HepG2 (cell line): ENCODE results near the gene NCDN. TPM values are rescaled to one million over a fixed set of nuclear protein-coding genes. Genes with fewer than 3 reads are reported as not detected.

Experiments
- DNMT1 ChIP-seq: sonication (generic); formaldehyde crosslinking; IDR thresholded peaks from 2 replicates; pipeline ENCODE4 v1.5.1; 2020; ENCODE audit warnings: mild to moderate bottlenecking, missing genetic modification reagents
- KLF12 ChIP-seq: sonication (generic); formaldehyde crosslinking; IDR thresholded peaks from 2 replicates; pipeline ENCODE4 v1.4.0; 2020; ENCODE audit warnings: missing genetic modification reagents, borderline replicate concordance
- MED8 ChIP-seq: sonication (generic); formaldehyde crosslinking; IDR thresholded peaks from 2 replicates; pipeline ENCODE4 v1.8.1; 2023; ENCODE audit warnings: mild to moderate bottlenecking, missing genetic modification reagents; ENCODE audit not compliant: insufficient replicate concordance
- SMC3 ChIP-seq: IDR thresholded peaks from 2 replicates; pipeline ENCODE4 v1.6.1; 2011; ENCODE audit warnings: low read length, improper control_type of control experiment
- SNAPC2 ChIP-seq: sonication (generic); formaldehyde crosslinking; IDR thresholded peaks from 2 replicates; pipeline ENCODE4 v1.8.1; 2022; ENCODE audit warnings: mild to moderate bottlenecking, missing genetic modification reagents
- XRCC5 ChIP-seq: fragments of 200-400 bp; formaldehyde crosslinking; optimal IDR thresholded peaks from 2 replicates; pipeline ENCODE3; 2017; ENCODE audit warnings: mild to moderate bottlenecking, low read length
- ZNF263 ChIP-seq: sonication (generic); formaldehyde crosslinking; IDR thresholded peaks from 2 replicates; pipeline ENCODE4 v1.4.0; 2020; ENCODE audit warnings: missing genetic modification reagents
- polyA plus RNA-seq, 8 experiments: library from polyadenylated mRNA; depleted of rRNA in 3 of 8; stranded (reverse) in 7 of 8; unstranded in 1 of 8; fragments of >200 nt; fragmentation: Illumina TruSeq in 4 of 8; extraction: Trizol in 4 of 8; gene quantifications; 2 replicates each; pipeline versions ENCODE4 v1.2.1 to v1.2.3, GENCODE V29; 2011 to 2016; ENCODE audit warnings: low read depth in 4 of 8, missing spikeins in 1 of 8, mixed read lengths in 1 of 8; ENCODE audit not compliant: insufficient read depth in 1 of 8
- total RNA-seq, 5 experiments: library from RNA; depleted of rRNA; stranded (reverse); fragments of >200 nt; fragmentation: Illumina TruSeq; extraction: Trizol; gene quantifications; 2 replicates each; pipeline ENCODE4 v1.2.3, GENCODE V29; 2016; ENCODE audit warnings: low read depth in 1 of 5
- TF ChIP-seq, protein P1 (sequence below): sonication (generic); formaldehyde crosslinking; IDR thresholded peaks from 2 replicates; pipeline ENCODE4 v1.4.0; 2020; ENCODE audit warnings: mild to moderate bottlenecking, missing genetic modification reagents
- TF ChIP-seq, protein P2 (sequence below): sonication (generic); formaldehyde crosslinking; IDR thresholded peaks from 2 replicates; pipeline ENCODE4 v1.4.0; 2020; ENCODE audit warnings: missing genetic modification reagents, borderline replicate concordance
- TF ChIP-seq, protein P3 (sequence below): sonication (generic); formaldehyde crosslinking; IDR thresholded peaks from 2 replicates; pipeline ENCODE4 v1.5.0; 2020; ENCODE audit warnings: missing genetic modification reagents, mild to moderate bottlenecking, borderline replicate concordance
- TF ChIP-seq, protein P4 (sequence below): sonication (generic); formaldehyde crosslinking; IDR thresholded peaks from 2 replicates; pipeline ENCODE4 v1.5.1; 2020; ENCODE audit warnings: missing genetic modification reagents, mild to moderate bottlenecking, borderline replicate concordance
- TF ChIP-seq, protein P5 (sequence below): sonication (generic); formaldehyde crosslinking; IDR thresholded peaks from 2 replicates; pipeline ENCODE4 v1.5.0; 2020; ENCODE audit warnings: missing genetic modification reagents, mild to moderate bottlenecking, borderline replicate concordance

Gene NCDN
- total and polyA plus RNA-seq, 2 of the 13 experiments (the other 11 are each of a cell fraction or from before 2014, with no cell fraction given), result 6.6 to 9.3 TPM

DNA sequence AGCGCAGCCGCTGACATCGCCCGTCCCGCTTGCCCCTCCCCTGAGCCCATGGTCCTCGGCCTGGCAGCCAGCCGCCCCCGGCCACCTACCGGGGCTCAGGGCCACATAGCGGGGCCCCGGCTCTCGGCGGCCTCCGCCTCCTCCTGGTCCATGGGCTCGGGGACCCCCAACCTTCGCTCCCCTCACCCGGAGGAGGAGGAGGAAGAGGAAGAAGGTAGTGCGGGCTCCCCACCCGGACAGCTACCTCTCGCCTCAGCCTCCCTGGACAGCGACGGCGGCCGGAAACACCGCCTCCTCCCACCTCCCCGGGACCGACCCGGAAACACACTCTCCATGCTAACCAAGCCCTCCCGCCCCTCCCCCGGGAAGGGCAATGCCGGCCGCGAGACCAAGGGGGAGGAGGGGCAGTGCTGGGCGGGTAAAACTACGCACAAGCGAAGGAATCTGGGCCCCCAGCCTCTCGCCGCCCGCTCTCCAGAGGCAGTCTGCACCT, 435 bp upstream of the NCDN start, which contains the start of gene KIAA0319L (continued):
- TF ChIP-seq, protein P1, sequence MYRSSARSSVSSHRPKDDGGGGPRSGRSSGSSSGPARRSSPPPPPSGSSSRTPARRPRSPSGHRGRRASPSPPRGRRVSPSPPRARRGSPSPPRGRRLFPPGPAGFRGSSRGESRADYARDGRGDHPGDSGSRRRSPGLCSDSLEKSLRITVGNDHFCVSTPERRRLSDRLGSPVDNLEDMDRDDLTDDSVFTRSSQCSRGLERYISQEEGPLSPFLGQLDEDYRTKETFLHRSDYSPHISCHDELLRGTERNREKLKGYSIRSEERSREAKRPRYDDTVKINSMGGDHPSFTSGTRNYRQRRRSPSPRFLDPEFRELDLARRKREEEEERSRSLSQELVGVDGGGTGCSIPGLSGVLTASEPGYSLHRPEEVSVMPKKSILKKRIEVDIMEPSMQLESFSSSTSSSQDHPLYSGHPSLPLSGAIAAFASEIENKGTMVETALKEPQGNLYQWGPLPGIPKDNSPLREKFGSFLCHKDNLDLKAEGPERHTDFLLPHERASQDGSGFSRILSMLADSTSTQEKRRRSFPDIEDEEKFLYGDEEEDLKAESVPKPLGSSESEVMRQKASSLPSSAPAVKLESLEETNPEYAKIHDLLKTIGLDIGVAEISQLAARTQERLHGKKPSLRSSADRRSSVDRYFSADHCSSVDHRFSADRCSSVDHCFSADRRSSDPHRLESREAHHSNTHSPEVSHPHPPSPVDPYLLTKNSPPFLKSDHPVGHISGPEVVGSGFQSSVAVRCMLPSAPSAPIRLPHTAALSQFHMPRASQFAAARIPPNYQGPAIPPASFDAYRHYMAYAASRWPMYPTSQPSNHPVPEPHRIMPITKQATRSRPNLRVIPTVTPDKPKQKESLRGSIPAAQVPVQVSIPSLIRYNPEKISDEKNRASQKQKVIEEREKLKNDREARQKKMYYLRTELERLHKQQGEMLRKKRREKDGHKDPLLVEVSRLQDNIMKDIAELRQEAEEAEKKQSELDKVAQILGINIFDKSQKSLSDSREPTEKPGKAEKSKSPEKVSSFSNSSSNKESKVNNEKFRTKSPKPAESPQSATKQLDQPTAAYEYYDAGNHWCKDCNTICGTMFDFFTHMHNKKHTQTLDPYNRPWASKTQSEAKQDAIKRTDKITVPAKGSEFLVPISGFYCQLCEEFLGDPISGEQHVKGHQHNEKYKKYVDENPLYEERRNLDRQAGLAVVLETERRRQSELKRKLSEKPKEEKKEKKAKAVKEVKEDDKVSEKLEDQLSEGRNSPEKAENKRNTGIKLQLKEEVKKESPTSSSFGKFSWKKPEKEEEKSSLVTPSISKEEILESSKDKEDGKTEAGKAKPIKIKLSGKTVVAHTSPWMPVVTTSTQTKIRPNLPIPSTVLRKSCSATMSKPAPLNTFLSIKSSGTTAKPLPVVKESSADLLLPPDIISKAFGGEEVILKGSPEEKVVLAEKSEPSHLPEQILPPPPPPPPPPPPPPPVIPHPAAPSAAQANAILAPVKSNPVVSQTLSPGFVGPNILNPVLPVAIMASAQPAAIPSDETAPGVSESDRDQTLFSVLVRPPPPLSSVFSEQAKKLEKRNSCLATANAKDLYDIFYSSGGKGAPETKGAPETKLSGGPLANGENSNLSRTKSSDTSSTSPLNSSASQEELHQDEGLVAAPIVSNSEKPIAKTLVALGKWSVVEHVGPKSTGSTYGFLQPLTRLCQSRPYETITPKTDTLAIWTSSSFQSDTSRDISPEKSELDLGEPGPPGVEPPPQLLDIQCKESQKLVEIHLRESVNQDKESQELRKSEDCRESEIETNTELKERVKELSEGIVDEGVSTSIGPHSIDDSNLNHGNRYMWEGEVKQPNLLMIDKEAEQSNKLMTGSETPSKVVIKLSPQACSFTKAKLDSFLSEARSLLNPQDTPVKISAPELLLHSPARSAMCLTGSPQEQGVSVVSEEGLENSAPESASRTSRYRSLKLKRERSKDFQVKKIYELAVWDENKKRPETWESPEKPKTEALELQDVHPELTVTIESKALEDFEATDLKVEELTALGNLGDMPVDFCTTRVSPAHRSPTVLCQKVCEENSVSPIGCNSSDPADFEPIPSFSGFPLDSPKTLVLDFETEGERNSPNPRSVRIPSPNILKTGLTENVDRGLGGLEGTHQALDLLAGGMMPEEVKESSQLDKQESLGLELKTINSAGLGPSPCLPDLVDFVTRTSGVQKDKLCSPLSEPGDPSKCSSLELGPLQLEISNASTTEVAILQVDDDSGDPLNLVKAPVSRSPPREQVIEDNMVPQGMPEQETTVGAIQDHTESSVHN (CRISPR knock-in tag), result no peak
- TF ChIP-seq MED8 (CRISPR knock-in tag) (no peak), SNAPC2 (CRISPR knock-in tag) (peak; percentile 22; the same call in 1 of the 2 replicates), KLF12 (CRISPR knock-in tag) (0 out of 2 replicates have a peak, but pooled peaks have one; percentile 1), ZNF263 (CRISPR knock-in tag) (peak; percentile 27; the same call in 1 of the 2 replicates), DNMT1 (CRISPR knock-in tag) (no peak), SMC3 (no peak), XRCC5 (no peak)
- TF ChIP-seq, protein P2, sequence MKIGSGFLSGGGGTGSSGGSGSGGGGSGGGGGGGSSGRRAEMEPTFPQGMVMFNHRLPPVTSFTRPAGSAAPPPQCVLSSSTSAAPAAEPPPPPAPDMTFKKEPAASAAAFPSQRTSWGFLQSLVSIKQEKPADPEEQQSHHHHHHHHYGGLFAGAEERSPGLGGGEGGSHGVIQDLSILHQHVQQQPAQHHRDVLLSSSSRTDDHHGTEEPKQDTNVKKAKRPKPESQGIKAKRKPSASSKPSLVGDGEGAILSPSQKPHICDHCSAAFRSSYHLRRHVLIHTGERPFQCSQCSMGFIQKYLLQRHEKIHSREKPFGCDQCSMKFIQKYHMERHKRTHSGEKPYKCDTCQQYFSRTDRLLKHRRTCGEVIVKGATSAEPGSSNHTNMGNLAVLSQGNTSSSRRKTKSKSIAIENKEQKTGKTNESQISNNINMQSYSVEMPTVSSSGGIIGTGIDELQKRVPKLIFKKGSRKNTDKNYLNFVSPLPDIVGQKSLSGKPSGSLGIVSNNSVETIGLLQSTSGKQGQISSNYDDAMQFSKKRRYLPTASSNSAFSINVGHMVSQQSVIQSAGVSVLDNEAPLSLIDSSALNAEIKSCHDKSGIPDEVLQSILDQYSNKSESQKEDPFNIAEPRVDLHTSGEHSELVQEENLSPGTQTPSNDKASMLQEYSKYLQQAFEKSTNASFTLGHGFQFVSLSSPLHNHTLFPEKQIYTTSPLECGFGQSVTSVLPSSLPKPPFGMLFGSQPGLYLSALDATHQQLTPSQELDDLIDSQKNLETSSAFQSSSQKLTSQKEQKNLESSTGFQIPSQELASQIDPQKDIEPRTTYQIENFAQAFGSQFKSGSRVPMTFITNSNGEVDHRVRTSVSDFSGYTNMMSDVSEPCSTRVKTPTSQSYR, result no peak
- TF ChIP-seq, protein P3, sequence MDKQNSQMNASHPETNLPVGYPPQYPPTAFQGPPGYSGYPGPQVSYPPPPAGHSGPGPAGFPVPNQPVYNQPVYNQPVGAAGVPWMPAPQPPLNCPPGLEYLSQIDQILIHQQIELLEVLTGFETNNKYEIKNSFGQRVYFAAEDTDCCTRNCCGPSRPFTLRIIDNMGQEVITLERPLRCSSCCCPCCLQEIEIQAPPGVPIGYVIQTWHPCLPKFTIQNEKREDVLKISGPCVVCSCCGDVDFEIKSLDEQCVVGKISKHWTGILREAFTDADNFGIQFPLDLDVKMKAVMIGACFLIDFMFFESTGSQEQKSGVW (CRISPR knock-in tag), result no peak
- TF ChIP-seq, protein P4, sequence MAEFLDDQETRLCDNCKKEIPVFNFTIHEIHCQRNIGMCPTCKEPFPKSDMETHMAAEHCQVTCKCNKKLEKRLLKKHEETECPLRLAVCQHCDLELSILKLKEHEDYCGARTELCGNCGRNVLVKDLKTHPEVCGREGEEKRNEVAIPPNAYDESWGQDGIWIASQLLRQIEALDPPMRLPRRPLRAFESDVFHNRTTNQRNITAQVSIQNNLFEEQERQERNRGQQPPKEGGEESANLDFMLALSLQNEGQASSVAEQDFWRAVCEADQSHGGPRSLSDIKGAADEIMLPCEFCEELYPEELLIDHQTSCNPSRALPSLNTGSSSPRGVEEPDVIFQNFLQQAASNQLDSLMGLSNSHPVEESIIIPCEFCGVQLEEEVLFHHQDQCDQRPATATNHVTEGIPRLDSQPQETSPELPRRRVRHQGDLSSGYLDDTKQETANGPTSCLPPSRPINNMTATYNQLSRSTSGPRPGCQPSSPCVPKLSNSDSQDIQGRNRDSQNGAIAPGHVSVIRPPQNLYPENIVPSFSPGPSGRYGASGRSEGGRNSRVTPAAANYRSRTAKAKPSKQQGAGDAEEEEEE, result no peak
- TF ChIP-seq, protein P5, sequence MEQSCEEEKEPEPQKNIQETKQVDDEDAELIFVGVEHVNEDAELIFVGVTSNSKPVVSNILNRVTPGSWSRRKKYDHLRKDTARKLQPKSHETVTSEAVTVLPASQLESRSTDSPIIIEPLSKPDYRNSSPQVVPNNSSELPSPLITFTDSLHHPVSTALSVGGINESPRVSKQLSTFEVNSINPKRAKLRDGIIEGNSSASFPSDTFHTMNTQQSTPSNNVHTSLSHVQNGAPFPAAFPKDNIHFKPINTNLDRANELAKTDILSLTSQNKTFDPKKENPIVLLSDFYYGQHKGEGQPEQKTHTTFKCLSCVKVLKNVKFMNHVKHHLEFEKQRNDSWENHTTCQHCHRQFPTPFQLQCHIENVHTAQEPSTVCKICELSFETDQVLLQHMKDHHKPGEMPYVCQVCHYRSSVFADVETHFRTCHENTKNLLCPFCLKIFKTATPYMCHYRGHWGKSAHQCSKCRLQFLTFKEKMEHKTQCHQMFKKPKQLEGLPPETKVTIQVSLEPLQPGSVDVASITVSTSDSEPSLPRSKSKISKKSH, result peak; percentile 53; the same call in 1 of the 2 replicates
